Testis (tissue), 3 donors: Measurements from ENCODE around the gene GLIS1. TPM values are rescaled to one million over a fixed set of nuclear protein-coding genes. Genes with fewer than 3 reads are reported as not detected.

ENCODE experiments used
- DNase-seq: peaks from one replicate; pipeline ENCODE4 v3.0.0-alpha.2; 2019
- H3K27ac ChIP-seq, 2 donors: fragments of 200-600 bp; sonication (generic); one replicate each; pipeline ENCODE4 v1.5.1; 2019
- H3K27me3 ChIP-seq: fragments of 200-600 bp; sonication (generic); one replicate; pipeline ENCODE4 v1.5.1; 2019
- H3K36me3 ChIP-seq: fragments of 200-600 bp; sonication (generic); one replicate; pipeline ENCODE4 v1.5.1; 2017; ENCODE audit warnings: low read depth; ENCODE audit errors: missing control alignments
- H3K4me1 ChIP-seq: fragments of 200-600 bp; sonication (generic); one replicate; pipeline ENCODE4 v1.5.1; 2019
- H3K4me3 ChIP-seq, 2 donors: fragments of 200-600 bp; sonication (generic); one replicate each; pipeline ENCODE4 v1.5.1; 2017 to 2019
- H3K9me3 ChIP-seq: fragments of 200-600 bp; sonication (generic); one replicate; pipeline ENCODE4 v1.5.1; 2017
- POLR2A ChIP-seq: fragments of 450-650 bp; IDR thresholded peaks from one replicate; pipeline ENCODE4 v1.6.1; 2017; ENCODE audit warnings: antibody characterized with exemption, mild to moderate bottlenecking, moderate library complexity
- WGBS, 2 donors: methylation state at CpG; one replicate each; pipeline ENCODE4 v1.1.5; 2018; 5-methylcytosine and 5-hydroxymethylcytosine counted together
- intact Hi-C: fragments of 100-400 bp; cut with DNase I; formaldehyde crosslinking; loops from one replicate; pipeline ENCODE4 v1.15.1; 2023; ENCODE audit warnings: low total_unique reads
- polyA plus RNA-seq: library from polyadenylated mRNA; stranded (reverse); fragments of 350-450 nt; fragmentation: Illumina TruSeq; extraction: RNeasy Lipid Tissue Mini Kit (QIAGEN cat#74804); gene quantifications from one replicate; pipeline ENCODE4 v1.2.3, GENCODE V29; 2014; ENCODE audit warnings: low read depth, low replicate concordance; ENCODE audit not compliant: insufficient read depth
- total RNA-seq, 2 donors: library from RNA; depleted of rRNA; stranded (reverse); fragments of >200 nt; gene quantifications; one replicate each; pipeline ENCODE4 v1.2.3, GENCODE V29; 2016
- TF ChIP-seq, protein P1 (sequence below), 3 experiments: fragments of 450-650 bp in 2 of 3; fragments of 200-600 bp in 1 of 3; sonication (generic) in 1 of 3; IDR thresholded peaks; one replicate each; pipeline ENCODE4 v1.5.1; 2016 to 2019; ENCODE audit warnings: antibody characterized with exemption in 3 of 3, mild to moderate bottlenecking in 2 of 3, moderate library complexity in 1 of 3

The GLIS1 gene
- total and polyA plus RNA-seq, 3 donors from 2014 or later = 2.9 to 6.1 (median 3.8) TPM

- DNase-seq = no peak
- TF ChIP-seq, protein P1, sequence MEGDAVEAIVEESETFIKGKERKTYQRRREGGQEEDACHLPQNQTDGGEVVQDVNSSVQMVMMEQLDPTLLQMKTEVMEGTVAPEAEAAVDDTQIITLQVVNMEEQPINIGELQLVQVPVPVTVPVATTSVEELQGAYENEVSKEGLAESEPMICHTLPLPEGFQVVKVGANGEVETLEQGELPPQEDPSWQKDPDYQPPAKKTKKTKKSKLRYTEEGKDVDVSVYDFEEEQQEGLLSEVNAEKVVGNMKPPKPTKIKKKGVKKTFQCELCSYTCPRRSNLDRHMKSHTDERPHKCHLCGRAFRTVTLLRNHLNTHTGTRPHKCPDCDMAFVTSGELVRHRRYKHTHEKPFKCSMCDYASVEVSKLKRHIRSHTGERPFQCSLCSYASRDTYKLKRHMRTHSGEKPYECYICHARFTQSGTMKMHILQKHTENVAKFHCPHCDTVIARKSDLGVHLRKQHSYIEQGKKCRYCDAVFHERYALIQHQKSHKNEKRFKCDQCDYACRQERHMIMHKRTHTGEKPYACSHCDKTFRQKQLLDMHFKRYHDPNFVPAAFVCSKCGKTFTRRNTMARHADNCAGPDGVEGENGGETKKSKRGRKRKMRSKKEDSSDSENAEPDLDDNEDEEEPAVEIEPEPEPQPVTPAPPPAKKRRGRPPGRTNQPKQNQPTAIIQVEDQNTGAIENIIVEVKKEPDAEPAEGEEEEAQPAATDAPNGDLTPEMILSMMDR (IDR thresholded peaks at IDR 0.05) = no peak
- no peak for TF ChIP-seq POLR2A
- H3K27me3 ChIP-seq = no peaks in the 10 kb centered on the region
- no peak overlapping the region for H3K27ac ChIP-seq
- no peaks in the 10 kb centered on the region for H3K36me3 ChIP-seq
- intact Hi-C loops = no loop called here
- no peaks in the 10 kb centered on the region for H3K4me1 ChIP-seq
- H3K4me3 ChIP-seq = no peak overlapping the region
- WGBS, 2 donors = 77 to 86% methylated on average over 4 of the region's 4 CpGs
- H3K9me3 ChIP-seq = no peaks in the 10 kb centered on the region
Observed at GRCh38 chr1:53572065-53572814, 166.7 kb downstream of the GLIS1 start.

GRCh38 chr1:53568540-53568939 lies 170.4 kb downstream of the GLIS1 start:
- no peaks in the 10 kb centered on the region for H3K4me1 ChIP-seq
- WGBS, 2 donors = 90 to 97% methylated on average over 2 of the region's 2 CpGs
- DNase-seq = no peak
- TF ChIP-seq, protein P1 (IDR thresholded peaks at IDR 0.05) = no peak
- TF ChIP-seq POLR2A = no peak
- H3K4me3 ChIP-seq = no peak overlapping the region
- intact Hi-C loops = no loop called here
- H3K9me3 ChIP-seq = no peaks in the 10 kb centered on the region
- no peak overlapping the region for H3K27ac ChIP-seq
- H3K27me3 ChIP-seq = no peaks in the 10 kb centered on the region
- H3K36me3 ChIP-seq = no peaks in the 10 kb centered on the region

DNA sequence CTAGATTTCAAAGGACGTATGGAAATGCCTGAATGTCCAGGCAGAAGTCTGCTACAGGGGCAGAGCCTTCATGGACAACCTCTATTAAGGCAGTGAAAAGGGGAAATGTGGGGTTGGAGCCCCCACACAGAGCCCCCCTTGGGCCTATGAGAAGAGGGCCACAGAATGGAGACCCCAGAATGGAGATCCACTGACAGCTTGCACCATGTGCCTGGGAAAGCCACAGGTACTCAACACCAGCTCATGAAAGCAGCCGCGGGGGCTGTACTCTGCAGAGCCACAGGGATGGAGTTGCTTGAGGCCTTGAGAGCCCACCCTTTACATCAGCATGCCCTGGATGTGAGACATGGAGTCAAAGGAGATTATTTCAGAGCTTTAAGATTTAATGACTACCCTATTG lies 171.1 kb downstream of the GLIS1 start:
- WGBS, 2 donors = 99 to 100% methylated on average over 3 of the region's 3 CpGs
- DNase-seq = no peak
- H3K4me3 ChIP-seq = no peak overlapping the region
- no peak for TF ChIP-seq POLR2A
- TF ChIP-seq, protein P1 (IDR thresholded peaks at IDR 0.05) = no peak
- no peaks in the 10 kb centered on the region for H3K4me1 ChIP-seq
- no peaks in the 10 kb centered on the region for H3K27me3 ChIP-seq
- no peaks in the 10 kb centered on the region for H3K36me3 ChIP-seq
- H3K27ac ChIP-seq = no peak overlapping the region
- intact Hi-C loops = no loop called here
- H3K9me3 ChIP-seq = no peaks in the 10 kb centered on the region

DNA sequence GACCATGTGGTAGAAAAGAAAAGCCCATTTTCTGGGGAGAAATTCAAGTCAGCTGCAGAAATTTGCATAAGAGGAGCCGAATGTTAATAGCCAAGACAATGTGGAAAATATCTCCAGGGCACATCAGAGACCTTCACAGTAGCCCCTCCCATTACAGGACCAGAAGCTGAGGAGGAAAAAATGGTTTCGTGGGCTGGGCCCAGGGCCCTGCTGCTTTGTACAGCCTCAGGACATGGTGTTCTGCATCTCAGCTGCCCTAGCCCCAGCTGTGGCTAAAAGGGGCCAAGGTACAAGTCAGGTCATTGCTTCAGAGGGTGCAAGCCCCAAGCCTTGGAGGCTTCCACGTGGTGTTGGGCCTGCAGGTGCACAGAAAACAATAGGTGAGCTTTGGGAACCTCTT lies 171.5 kb downstream of the GLIS1 start:
- no peak for DNase-seq
- no peak for TF ChIP-seq POLR2A
- TF ChIP-seq, protein P1 (IDR thresholded peaks at IDR 0.05) = no peak
- Histone ChIP-seq H3K27me3 (no peaks in the 10 kb centered on the region), H3K4me3 (no peak overlapping the region), H3K36me3 (no peaks in the 10 kb centered on the region), H3K27ac (no peak overlapping the region), H3K9me3 (no peaks in the 10 kb centered on the region), H3K4me1 (no peaks in the 10 kb centered on the region)
- 71 to 75% methylated on average over 3 of the region's 3 CpGs for WGBS, 2 donors
- intact Hi-C loops = no loop called here

GRCh38 chr1:53563611-53564010 lies 175.4 kb downstream of the GLIS1 start:
- DNase-seq = no peak
- intact Hi-C loops = no loop called here
- Histone ChIP-seq H3K27me3 (no peaks in the 10 kb centered on the region), H3K27ac (no peak overlapping the region), H3K4me1 (no peaks in the 10 kb centered on the region), H3K4me3 (no peak overlapping the region), H3K36me3 (no peaks in the 10 kb centered on the region), H3K9me3 (no peaks in the 10 kb centered on the region)
- TF ChIP-seq POLR2A = no peak
- TF ChIP-seq, protein P1 (IDR thresholded peaks at IDR 0.05) = no peak
- 60 to 73% methylated on average over 4 of the region's 4 CpGs for WGBS, 2 donors
